ENCODE measurements around the gene ATP9B. TPM values are rescaled to one million over a fixed set of nuclear protein-coding genes. Genes with fewer than 3 reads are reported as not detected.

Gene ATP9B
- total RNA-seq, 6 experiments from 2014 or later = 13.6 to 25.7 (median 14.5) TPM

GRCh38 chr18:79197531-79197930 is 128.3 kb downstream of the ATP9B start:
- H3K27me3 ChIP-seq = no peaks in the 10 kb centered on the region
- WGBS (ENCODE audit: insufficient coverage, low coverage, low lambda C conversion rate, missing lambda C conversion rate) = 93% methylated on average over 4 of the region's 4 CpGs
- no peaks in the 10 kb centered on the region for H3K9me3 ChIP-seq
- TF ChIP-seq, protein P1, sequence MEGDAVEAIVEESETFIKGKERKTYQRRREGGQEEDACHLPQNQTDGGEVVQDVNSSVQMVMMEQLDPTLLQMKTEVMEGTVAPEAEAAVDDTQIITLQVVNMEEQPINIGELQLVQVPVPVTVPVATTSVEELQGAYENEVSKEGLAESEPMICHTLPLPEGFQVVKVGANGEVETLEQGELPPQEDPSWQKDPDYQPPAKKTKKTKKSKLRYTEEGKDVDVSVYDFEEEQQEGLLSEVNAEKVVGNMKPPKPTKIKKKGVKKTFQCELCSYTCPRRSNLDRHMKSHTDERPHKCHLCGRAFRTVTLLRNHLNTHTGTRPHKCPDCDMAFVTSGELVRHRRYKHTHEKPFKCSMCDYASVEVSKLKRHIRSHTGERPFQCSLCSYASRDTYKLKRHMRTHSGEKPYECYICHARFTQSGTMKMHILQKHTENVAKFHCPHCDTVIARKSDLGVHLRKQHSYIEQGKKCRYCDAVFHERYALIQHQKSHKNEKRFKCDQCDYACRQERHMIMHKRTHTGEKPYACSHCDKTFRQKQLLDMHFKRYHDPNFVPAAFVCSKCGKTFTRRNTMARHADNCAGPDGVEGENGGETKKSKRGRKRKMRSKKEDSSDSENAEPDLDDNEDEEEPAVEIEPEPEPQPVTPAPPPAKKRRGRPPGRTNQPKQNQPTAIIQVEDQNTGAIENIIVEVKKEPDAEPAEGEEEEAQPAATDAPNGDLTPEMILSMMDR (IDR thresholded peaks at IDR 0.05) = no peak
- no peak for TF ChIP-seq POLR2A (IDR thresholded peaks at IDR 0.05)
- H3K36me3 ChIP-seq = no peaks in the 10 kb centered on the region
- no peak overlapping the region for H3K4me3 ChIP-seq
- intact Hi-C loops (cut with DNase I) = no loop called here
- ATAC-seq (no peak), DNase-seq (no peak)
- no peak overlapping the region for H3K27ac ChIP-seq
- no peaks in the 10 kb centered on the region for H3K4me1 ChIP-seq

DNA sequence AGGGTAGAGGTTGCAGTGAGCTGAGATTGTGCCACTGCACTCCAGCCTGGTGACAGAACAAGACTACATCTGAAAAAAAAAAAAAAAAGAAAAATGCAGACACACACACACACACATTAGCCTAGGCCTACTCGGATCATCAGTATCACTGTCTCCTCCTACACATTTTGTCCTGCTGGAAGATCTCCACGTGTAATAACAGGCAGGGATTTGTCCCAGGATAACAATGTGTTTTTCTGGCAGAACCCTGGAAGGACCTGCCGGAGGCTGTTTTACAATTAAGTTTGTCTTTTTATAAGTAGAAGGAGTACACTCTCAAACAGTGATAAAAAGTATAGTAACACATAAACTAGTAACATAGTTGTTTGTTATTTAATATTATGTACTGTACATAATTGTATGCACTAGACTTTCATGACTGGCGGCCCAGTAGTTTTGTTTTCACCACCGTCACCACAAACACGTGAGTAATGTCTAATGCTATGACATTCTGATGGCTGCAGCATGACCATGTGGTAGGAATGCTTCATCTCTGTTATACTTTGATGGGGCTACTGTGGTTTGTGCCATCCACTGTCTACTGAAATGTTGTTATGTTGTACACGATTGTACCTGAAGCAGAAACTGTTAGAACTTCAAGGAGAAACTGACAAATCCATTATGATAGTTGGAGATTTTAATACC is 130.6 kb downstream of the ATP9B start:
- H3K27ac ChIP-seq = no peak overlapping the region
- intact Hi-C loops (cut with DNase I) = no loop called here
- no peaks in the 10 kb centered on the region for H3K27me3 ChIP-seq
- no peaks in the 10 kb centered on the region for H3K4me1 ChIP-seq
- no peak overlapping the region for H3K4me3 ChIP-seq
- H3K36me3 ChIP-seq = no peaks in the 10 kb centered on the region
- 84% methylated on average over 7 of the region's 7 CpGs for WGBS (ENCODE audit: insufficient coverage, low coverage, low lambda C conversion rate, missing lambda C conversion rate)
- DNase-seq = no peak
- no peak for ATAC-seq
- H3K9me3 ChIP-seq = no peaks in the 10 kb centered on the region
- TF ChIP-seq, protein P1 (IDR thresholded peaks at IDR 0.05) = no peak
- TF ChIP-seq POLR2A (IDR thresholded peaks at IDR 0.05) = no peak

DNA sequence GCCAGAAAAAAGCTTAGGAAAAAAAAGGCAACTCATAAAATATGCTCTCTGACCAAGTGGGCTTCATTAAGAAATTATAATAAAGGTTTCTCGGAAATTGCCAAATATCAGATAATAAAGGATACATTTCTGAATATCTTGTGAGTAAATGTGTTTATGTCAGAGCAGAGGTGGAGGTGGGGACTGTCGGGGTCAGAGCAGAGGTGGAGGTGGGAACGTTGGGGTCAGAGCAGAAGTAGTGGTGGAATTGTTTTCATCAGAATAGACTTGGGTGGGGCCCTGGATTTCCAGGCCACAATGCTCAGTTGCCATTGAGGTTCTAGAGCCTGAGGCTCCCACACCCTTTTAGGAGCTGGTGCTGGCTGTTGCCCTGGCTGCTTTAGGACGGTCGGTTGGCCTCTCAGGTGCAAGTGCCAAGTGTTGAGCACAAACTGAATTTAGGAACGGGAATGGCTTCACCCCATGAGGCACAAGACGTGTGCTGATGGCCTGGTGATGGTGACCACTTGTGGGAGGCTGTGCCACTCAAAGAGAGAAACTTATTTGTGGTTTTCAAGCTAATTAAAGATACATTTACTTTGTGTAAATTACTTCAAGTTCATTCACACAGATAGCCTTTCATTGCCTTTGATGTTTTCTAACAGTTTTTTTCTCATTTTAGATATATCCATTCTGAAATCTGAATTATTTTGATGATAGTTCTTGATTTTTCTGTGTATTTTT is 131.5 kb downstream of the ATP9B start:
- intact Hi-C loops (cut with DNase I) = no loop called here

GRCh38 chr18:79203017-79203605 is 133.9 kb downstream of the ATP9B start:
- no peak for ATAC-seq
- no peaks in the 10 kb centered on the region for H3K27me3 ChIP-seq
- TF ChIP-seq, protein P1 (IDR thresholded peaks at IDR 0.05) = no peak
- TF ChIP-seq POLR2A (IDR thresholded peaks at IDR 0.05) = no peak
- H3K9me3 ChIP-seq = no peaks in the 10 kb centered on the region
- H3K27ac ChIP-seq = no peak overlapping the region
- no peaks in the 10 kb centered on the region for H3K4me1 ChIP-seq
- intact Hi-C loops (cut with DNase I) = no loop called here
- DNase-seq = no peak
- H3K4me3 ChIP-seq = no peak overlapping the region
- H3K36me3 ChIP-seq = peaks cover 0 to 6% (median 1%) of the 10 kb centered on the region in 4 donors
- 81% methylated on average over 5 of the region's 8 CpGs for WGBS (ENCODE audit: insufficient coverage, low coverage, low lambda C conversion rate, missing lambda C conversion rate)

More for the DNA sequence above, 131.5 kb downstream of the ATP9B start:
- Histone ChIP-seq H3K27me3 (no peaks in the 10 kb centered on the region), H3K4me1 (no peaks in the 10 kb centered on the region), H3K36me3 (no peaks in the 10 kb centered on the region), H3K27ac (no peak overlapping the region), H3K4me3 (no peak overlapping the region), H3K9me3 (no peaks in the 10 kb centered on the region)
- ATAC-seq (peak; percentile 51 to 93 (median 54)), DNase-seq (peak in 2 of 3 donors; percentile 34 to 68)
- TF ChIP-seq, protein P1 (IDR thresholded peaks at IDR 0.05) = no peak
- TF ChIP-seq POLR2A (IDR thresholded peaks at IDR 0.05) = no peak
- WGBS (ENCODE audit: insufficient coverage, low coverage, low lambda C conversion rate, missing lambda C conversion rate) = 76% methylated on average over 5 of the region's 7 CpGs

All from right lobe of liver (tissue), 6 donors.